Mesenteric fat pad (tissue), 1 donor: Measurements from ENCODE around the gene NOP9. TPM values are rescaled to one million over a fixed set of nuclear protein-coding genes. Genes with fewer than 3 reads are reported as not detected.
"Not testable (repeated sequence)": the region's sequence is repeated elsewhere in the genome, so short reads cannot be mapped to it uniquely, and the experiment has no call there.

Experiments used
- DNase-seq: peaks from one replicate; pipeline ENCODE4 v3.0.0-alpha.2; 2020; ENCODE audit warnings: low spot score
- total RNA-seq: library from RNA; stranded (reverse); fragmentation: NEBNext Ultra II Directional; extraction: Animal tissue kit (Norgen Biotek cat#: 25700); gene quantifications from one replicate; pipeline ENCODE4 v1.2.1, GENCODE V29; 2021
- donor health status: DM: yes; HTN: yes; CAD: no.

NOP9 gene
- total RNA-seq, 1 donor from 2014 or later: 23.4 TPM

DNA sequence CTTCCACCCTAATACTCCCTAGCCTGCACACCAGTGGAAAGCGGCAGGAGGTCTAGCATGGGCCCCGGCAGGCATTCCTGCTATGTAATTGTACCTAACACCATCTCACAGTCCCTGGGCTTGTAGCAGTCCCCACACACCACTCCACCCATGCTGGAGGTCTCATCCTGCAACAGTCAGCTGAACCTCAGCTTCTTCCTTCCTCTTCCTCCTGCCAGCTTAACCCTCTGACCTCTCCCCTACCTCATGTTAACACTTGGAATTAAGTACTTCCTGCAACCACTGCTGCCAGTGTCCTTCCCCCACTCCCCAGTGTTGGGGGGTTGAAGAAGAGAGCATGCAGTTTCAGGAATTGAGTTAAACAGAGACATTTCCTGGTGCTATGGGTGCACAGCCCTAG, 27.7 kb downstream of the NOP9 start:
- no peak for DNase-seq

- DNase-seq: not testable (repeated sequence)
Measured at GRCh38 chr14:24327914-24328313, 28.3 kb downstream of the NOP9 start.

GRCh38 chr14:24329073-24329663, 29.5 kb downstream of the NOP9 start:
- DNase-seq: no peak

DNA sequence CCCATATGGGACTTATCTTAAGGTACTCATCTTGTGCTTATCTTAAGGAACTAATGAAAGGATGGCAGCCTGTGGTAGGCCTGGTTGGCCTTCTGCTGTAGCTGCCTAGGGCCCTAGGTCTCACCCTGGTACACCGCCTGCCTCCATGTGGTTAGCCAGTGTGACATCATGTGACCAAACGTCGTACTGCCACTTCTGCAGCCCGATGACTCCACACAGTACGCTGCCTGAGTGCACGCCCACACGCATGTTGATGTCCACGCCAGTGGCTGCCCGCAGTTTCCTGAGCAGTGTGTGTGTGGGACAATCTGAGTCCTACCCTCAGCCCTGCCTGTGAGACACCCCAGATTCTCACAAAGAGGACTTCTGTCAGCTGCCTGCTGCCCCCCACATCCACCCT, 30.1 kb downstream of the NOP9 start:
- no peak for DNase-seq

GRCh38 chr14:24330973-24331674, 31.5 kb downstream of the NOP9 start:
- no peak for DNase-seq

DNA sequence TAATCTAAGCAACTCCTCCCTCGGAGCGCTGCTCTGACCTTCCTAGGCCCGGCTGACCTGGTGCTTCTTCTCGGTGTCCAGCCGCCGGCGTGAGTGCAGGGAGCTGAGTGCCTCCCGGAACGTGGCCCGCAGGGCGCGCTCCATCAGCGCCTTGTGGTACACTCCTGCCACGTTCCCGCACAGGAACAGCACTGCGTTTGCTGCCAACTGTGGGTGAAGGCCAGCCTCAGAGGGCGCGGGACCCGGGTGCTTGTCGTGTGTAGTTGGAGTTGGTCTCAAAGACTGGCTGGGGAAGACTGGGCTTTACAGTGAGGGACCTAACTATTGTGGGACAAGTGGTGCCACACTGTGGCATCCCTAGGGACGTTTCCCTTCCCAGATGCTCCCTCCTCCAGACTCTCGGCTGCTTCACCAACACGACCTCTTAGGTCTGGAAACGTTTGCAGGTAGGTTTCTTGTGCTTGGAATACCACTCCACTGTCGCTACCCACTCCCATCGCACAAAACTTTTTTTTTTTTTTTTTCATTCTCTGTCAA, 32.1 kb downstream of the NOP9 start:
- no peak for DNase-seq

- DNase-seq: no peak
Measured at GRCh38 chr14:24332268-24332993, 32.8 kb downstream of the NOP9 start.

- DNase-seq: no peak
Measured at GRCh38 chr14:24334431-24335291, 35.0 kb downstream of the NOP9 start, which contains the start of gene ADCY4. ADCY4 (minus strand) TSS chr14:24335071; CDS start chr14:24334652, 419 bp downstream.

- DNase-seq: no peak
Measured at GRCh38 chr14:24335461-24336171, 36.0 kb downstream of the NOP9 start.

- DNase-seq: no peak
Measured at GRCh38 chr14:24337144-24337823, 37.6 kb downstream of the NOP9 start.

DNA sequence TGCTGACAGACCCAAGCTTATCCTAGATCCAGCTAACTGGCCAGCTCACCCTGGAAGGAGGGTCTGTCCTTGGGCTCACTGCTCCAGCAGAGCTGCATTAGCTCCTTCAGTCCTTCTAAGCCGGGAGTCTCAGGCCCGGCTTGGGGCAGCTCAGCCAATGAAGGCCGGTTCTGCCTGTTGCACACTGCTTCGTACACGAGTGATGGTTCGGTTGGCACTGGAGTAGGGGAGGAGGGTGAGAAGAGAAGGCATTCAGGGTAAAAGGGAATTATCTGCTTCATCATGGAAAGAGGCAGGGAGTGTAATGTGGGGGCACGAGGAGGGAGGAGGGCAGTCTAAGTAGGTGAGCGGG, 38.1 kb downstream of the NOP9 start:
- DNase-seq: no peak

- no peak for DNase-seq
Measured at GRCh38 chr14:24338843-24339242, 39.2 kb downstream of the NOP9 start.

GRCh38 chr14:24339284-24340151, 39.9 kb downstream of the NOP9 start, which contains the start of gene RIPK3:
RIPK3 (minus strand) TSS chr14:24339991; CDS start chr14:24339826, 165 bp downstream.
- DNase-seq: no peak

DNA sequence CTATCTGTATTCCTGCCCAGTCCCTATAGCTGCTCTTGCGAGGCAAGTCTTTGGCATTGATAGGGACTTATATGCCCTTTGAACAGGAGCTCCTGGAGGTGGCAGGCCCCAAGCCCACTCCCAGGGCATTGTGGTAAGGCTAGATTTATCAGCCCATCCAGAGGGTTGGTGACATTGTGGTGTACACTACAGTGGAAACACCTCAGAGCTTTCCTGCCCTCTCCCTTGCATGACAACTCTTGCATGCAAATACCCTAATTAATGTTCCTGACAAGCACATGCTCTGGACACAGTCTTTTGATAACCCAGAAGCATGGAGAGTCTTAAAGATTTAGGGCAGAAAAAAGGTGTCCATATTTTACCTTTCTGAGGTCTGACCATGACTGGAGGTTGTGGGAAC, 41.0 kb downstream of the NOP9 start:
- no peak for DNase-seq

DNA sequence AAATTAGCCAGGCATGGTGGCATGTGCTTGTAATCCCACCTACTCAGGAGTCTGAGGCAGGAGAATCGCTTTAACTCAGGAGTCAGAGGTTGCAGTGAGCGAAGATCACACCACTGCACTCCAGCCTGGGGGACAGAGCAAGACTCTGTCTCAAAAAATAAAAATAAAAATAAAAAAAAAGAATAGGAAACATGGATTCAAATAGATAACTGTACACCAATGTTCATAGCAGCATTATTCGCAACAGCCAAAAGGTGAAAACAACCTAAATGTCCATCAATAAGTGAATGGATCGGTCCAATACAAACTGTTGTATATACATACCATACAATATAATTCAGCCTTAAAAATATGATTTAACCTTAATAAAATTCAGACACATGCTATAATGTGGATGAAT, 43.2 kb downstream of the NOP9 start:
- DNase-seq: no peak

DNA sequence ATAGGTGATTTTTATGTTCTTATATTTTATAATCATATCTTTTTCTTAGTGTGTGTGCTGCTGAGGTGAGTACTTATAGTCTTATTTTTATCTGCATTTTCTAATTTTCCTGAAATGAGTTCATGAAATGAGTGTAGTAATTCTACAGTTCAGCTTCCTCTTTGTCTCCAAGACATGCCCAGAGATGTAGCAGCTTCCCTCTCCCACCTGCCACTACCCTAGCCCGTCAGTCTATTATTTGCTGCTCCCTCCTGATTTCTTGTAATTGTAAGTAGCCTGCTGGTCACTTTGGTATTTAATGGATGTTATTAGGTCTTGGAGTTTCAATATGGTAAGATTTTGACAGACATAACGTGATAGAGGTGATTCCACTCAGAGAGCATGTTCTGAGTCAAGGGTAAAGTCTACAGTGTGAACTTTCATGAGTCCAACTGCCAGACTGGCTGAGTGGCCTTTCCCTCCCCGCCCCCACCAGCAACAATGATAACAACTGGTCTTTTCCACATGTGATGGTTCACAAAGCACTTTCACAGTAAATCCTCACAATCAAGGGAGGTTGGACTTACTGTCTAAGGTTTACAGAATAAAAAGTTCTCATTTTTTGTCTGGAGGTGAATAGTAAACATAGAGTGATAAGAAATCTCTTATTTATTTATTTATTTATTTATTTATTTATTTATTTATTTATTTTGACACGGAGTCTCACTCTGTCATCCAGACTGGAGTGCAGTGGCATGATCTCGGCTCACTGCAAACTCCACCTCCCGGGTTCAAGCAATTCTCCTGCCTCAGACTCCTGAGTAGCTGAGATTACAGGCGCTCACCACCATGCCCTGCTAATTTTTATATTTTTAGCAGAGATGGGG, 44.4 kb downstream of the NOP9 start:
- DNase-seq: no peak

GRCh38 chr14:24347134-24347533, 47.5 kb downstream of the NOP9 start:
- DNase-seq: no peak

DNA sequence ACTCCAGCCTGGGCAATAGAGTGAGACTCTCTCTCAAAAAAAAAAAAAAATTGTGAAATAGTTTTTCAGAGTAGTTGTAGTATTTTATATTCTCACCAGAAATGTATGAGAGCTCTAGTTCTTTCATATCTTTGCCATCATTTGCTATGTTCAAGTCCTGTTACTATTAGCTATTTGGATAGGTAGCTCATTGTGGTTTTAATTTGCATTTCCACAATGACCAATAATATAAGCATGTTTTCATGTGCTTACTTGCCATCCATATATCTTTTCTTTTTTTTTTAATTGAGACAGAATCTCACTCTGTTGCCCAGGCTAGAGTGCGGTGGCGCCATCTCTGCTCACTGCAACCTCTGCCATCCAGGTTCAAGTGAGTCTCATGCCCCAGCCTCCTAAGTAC, 48.5 kb downstream of the NOP9 start:
- no peak for DNase-seq
